IMR-90 (cell line): ENCODE measurements around the gene ABHD12. TPM values are rescaled to one million over a fixed set of nuclear protein-coding genes. Genes with fewer than 3 reads are reported as not detected.

Experiments
- ATAC-seq: fragments of 200-7000 bp; cut with Tn5 transposase; 2 replicates; pipeline ENCODE4 v1.9.1; 2020; ENCODE audit warnings: low read depth, mild to moderate bottlenecking, moderate library complexity
- BruUV-seq: library from RNA; stranded (reverse); fragments of 400-500 nt; replicated peaks from 2 replicates; lab custom pipeline; 2021; lab: Mats Ljungman, UMichigan
- CTCF ChIA-PET: fragments of 300-600 bp; formaldehyde crosslinking; extraction: SDS; loops from one replicate; lab custom pipeline; 2021; ENCODE audit warnings: antibody characterized with exemption; lab: Yijun Ruan, JAX
- POLR2A ChIA-PET: fragments of 300-600 bp; sonication (Branson Sonifier 250); formaldehyde crosslinking; loops from one replicate; lab custom pipeline; 2022; ENCODE audit warnings: antibody characterized with exemption; ENCODE audit not compliant: unreplicated experiment; lab: Charles Lee
- DNase-seq: peaks from one replicate; pipeline ENCODE4 v3.0.0; 2013
- H2AFZ ChIP-seq: replicated peaks from 2 replicates; pipeline ENCODE3; 2013; ENCODE audit warnings: low read length, mild to moderate bottlenecking; ENCODE audit not compliant: poor library complexity
- H2AK5ac ChIP-seq: 2 replicates; pipeline ENCODE4 v1.6.1; 2013; ENCODE audit warnings: low read depth, low read length, inconsistent platforms
- H2AK9ac ChIP-seq: replicated peaks from 2 replicates; pipeline ENCODE3; 2013; ENCODE audit warnings: mild to moderate bottlenecking, low read depth, low read length, moderate library complexity; ENCODE audit not compliant: poor library complexity
- H2BK120ac ChIP-seq: 2 replicates; pipeline ENCODE4 v1.6.1; 2013; ENCODE audit warnings: low read depth, low read length, inconsistent platforms
- H2BK15ac ChIP-seq: 3 replicates; pipeline ENCODE4 v1.6.1; 2013; ENCODE audit warnings: low read depth, low read length, inconsistent platforms
- H2BK20ac ChIP-seq: 2 replicates; pipeline ENCODE4 v1.6.1; 2013; ENCODE audit warnings: low read depth, mild to moderate bottlenecking, inconsistent platforms, low read length, moderate library complexity
- H2BK5ac ChIP-seq: 2 replicates; pipeline ENCODE4 v1.6.1; 2013; ENCODE audit warnings: mild to moderate bottlenecking, low read depth, low read length, inconsistent platforms; ENCODE audit not compliant: poor library complexity, severe bottlenecking
- H3K14ac ChIP-seq: replicated peaks from 2 replicates; pipeline ENCODE4 v1.6.1; 2013; ENCODE audit warnings: low read depth, low read length, inconsistent platforms
- H3K18ac ChIP-seq: 2 replicates; pipeline ENCODE4 v1.6.1; 2013; ENCODE audit warnings: low read depth, low read length, control low read depth
- H3K23ac ChIP-seq: 2 replicates; pipeline ENCODE4 v1.6.1; 2013; ENCODE audit warnings: low read depth, low read length, inconsistent platforms
- H3K27ac ChIP-seq: 2 replicates; pipeline ENCODE4 v1.5.1; 2013; ENCODE audit warnings: mild to moderate bottlenecking, control low read depth, low read length; ENCODE audit not compliant: insufficient read depth
- H3K27me3 ChIP-seq: 2 replicates; pipeline ENCODE4 v1.6.1; 2013; ENCODE audit warnings: low read length; ENCODE audit not compliant: control insufficient read depth, insufficient read depth
- H3K36me3 ChIP-seq: 2 replicates; pipeline ENCODE4 v1.6.1; 2013; ENCODE audit warnings: low read length, mixed read lengths; ENCODE audit not compliant: control insufficient read depth, insufficient read depth
- H3K4ac ChIP-seq: 2 replicates; pipeline ENCODE4 v1.6.1; 2013; ENCODE audit warnings: low read depth, low read length, inconsistent platforms
- H3K4me1 ChIP-seq: 2 replicates; pipeline ENCODE4 v1.6.1; 2013; ENCODE audit warnings: low read length, mixed read lengths; ENCODE audit not compliant: control insufficient read depth, insufficient read depth
- H3K4me2 ChIP-seq: 2 replicates; pipeline ENCODE4 v1.6.1; 2013; ENCODE audit warnings: low read depth, mild to moderate bottlenecking, control low read depth, low read length, moderate library complexity
- H3K4me3 ChIP-seq: 2 replicates; pipeline ENCODE4 v1.5.1; 2013; ENCODE audit warnings: low read depth, mild to moderate bottlenecking, control low read depth, low read length, moderate library complexity; ENCODE audit not compliant: insufficient read depth
- H3K56ac ChIP-seq: 2 replicates; pipeline ENCODE4 v1.6.1; 2013; ENCODE audit warnings: low read length, inconsistent platforms; ENCODE audit not compliant: insufficient read depth; ENCODE audit errors: extremely low read depth
- H3K79me1 ChIP-seq, 2 experiments: 2 replicates each; pipeline ENCODE4 v1.6.1; 2013; ENCODE audit warnings: low read length in 2 of 2, inconsistent platforms in 1 of 2, low read depth in 1 of 2
- H3K9ac ChIP-seq: 2 replicates; pipeline ENCODE4 v1.6.1; 2013; ENCODE audit warnings: low read depth, low read length, control low read depth
- H3K9me1 ChIP-seq: 2 replicates; pipeline ENCODE4 v1.6.1; 2013; ENCODE audit warnings: low read length, inconsistent platforms; ENCODE audit not compliant: insufficient read depth
- H3K9me3 ChIP-seq: 2 replicates; pipeline ENCODE4 v1.6.1; 2013; ENCODE audit warnings: low read length; ENCODE audit not compliant: control insufficient read depth, insufficient read depth
- H4K20me1 ChIP-seq: 2 replicates; pipeline ENCODE4 v1.6.1; 2013; ENCODE audit warnings: low read length, inconsistent platforms; ENCODE audit not compliant: insufficient read depth
- H4K5ac ChIP-seq: 2 replicates; pipeline ENCODE4 v1.6.1; 2013; ENCODE audit warnings: mild to moderate bottlenecking, low read depth, low read length, control low read depth
- H4K8ac ChIP-seq, 2 experiments: 2 replicates each; pipeline ENCODE4 v1.6.1; 2013; ENCODE audit warnings: low read depth in 2 of 2, low read length in 2 of 2, control low read depth in 1 of 2, inconsistent platforms in 1 of 2
- H4K91ac ChIP-seq: 2 replicates; pipeline ENCODE4 v1.6.1; 2013; ENCODE audit warnings: low read depth, low read length, inconsistent platforms; ENCODE audit not compliant: insufficient read depth
- BHLHE40 ChIP-seq: fragments of 150-350 bp; IDR thresholded peaks from 2 replicates; pipeline ENCODE4 v1.6.1; 2016; ENCODE audit warnings: mild to moderate bottlenecking, low read depth, low read length
- CEBPB ChIP-seq: IDR thresholded peaks from 2 replicates; pipeline ENCODE4 v1.6.1; 2012; ENCODE audit warnings: low read depth, low read length, improper control_type of control experiment
- CHD1 ChIP-seq: IDR thresholded peaks from 2 replicates; pipeline ENCODE4 v1.6.1; 2012; ENCODE audit warnings: low read depth, low read length, improper control_type of control experiment
- FOS ChIP-seq: fragments of 150-350 bp; IDR thresholded peaks from 2 replicates; pipeline ENCODE4 v1.6.1; 2016; ENCODE audit warnings: low read depth, low read length
- MAFK ChIP-seq: IDR thresholded peaks from 2 replicates; pipeline ENCODE4 v1.6.1; 2012; ENCODE audit warnings: low read depth, low read length, improper control_type of control experiment
- MAZ ChIP-seq: IDR thresholded peaks from 2 replicates; pipeline ENCODE4 v1.6.1; 2012; ENCODE audit warnings: low read depth, mild to moderate bottlenecking, low read length, improper control_type of control experiment, moderate library complexity, borderline replicate concordance
- MXI1 ChIP-seq: IDR thresholded peaks from 2 replicates; pipeline ENCODE4 v1.6.1; 2012; ENCODE audit warnings: low read depth, mild to moderate bottlenecking, low read length, moderate library complexity, borderline replicate concordance
- NFE2L2 ChIP-seq: fragments of 150-350 bp; IDR thresholded peaks from 2 replicates; pipeline ENCODE4 v1.6.1; 2016; ENCODE audit warnings: low read depth, mild to moderate bottlenecking, low read length
- POLR2A ChIP-seq: IDR thresholded peaks from 2 replicates; pipeline ENCODE4 v1.6.1; 2012; ENCODE audit warnings: mild to moderate bottlenecking, low read depth, low read length
- RAD21 ChIP-seq: IDR thresholded peaks from 2 replicates; pipeline ENCODE4 v1.6.1; 2012; ENCODE audit warnings: low read length, improper control_type of control experiment
- RCOR1 ChIP-seq: IDR thresholded peaks from 2 replicates; pipeline ENCODE4 v1.6.1; 2012; ENCODE audit warnings: mild to moderate bottlenecking, low read length, improper control_type of control experiment; ENCODE audit not compliant: insufficient replicate concordance
- RFX5 ChIP-seq: IDR thresholded peaks from 2 replicates; pipeline ENCODE4 v1.8.0; 2012; ENCODE audit warnings: low read depth, mild to moderate bottlenecking, low read length, moderate library complexity
- SMC3 ChIP-seq: fragments of 150-350 bp; IDR thresholded peaks from 2 replicates; pipeline ENCODE4 v1.6.1; 2016; ENCODE audit warnings: low read depth, mild to moderate bottlenecking, antibody characterized with exemption, low read length, moderate library complexity
- WGBS, 2 experiments: methylation state at CpG; one replicate each; pipeline versions ENCODE4 v1.1.5 to v1.1.7; 2013; ENCODE audit warnings: missing lambda C conversion rate in 2 of 2; ENCODE audit not compliant: insufficient read length in 1 of 2; ENCODE audit errors: extremely low coverage in 2 of 2; 5-methylcytosine and 5-hydroxymethylcytosine counted together
- dilution Hi-C: fragments of 300-500 bp; cut with HindIII; formaldehyde crosslinking; loops from one replicate; pipeline ENCODE4 v1.14.3; 2018; ENCODE audit warnings: low sequenced_read_pairs; ENCODE audit not compliant: unreplicated experiment
- in situ Hi-C: fragments of 300-500 bp; cut with MboI; formaldehyde crosslinking; loops from 3 replicates; pipeline ENCODE4 v1.14.3; 2019; ENCODE audit warnings: low sequenced_read_pairs, inconsistent platforms, mixed read lengths
- intact Hi-C: fragments of 100-400 bp; cut with micrococcal nuclease; formaldehyde crosslinking; loops from 2 replicates; pipeline ENCODE4 v1.10.0; 2022
- polyA plus RNA-seq, 3 experiments: library from polyadenylated mRNA; depleted of rRNA; stranded (reverse); fragments of >200 nt; gene quantifications; 2 replicates each; pipeline ENCODE4 v1.2.3, GENCODE V29; 2012; ENCODE audit warnings: low replicate concordance in 1 of 3
- total RNA-seq: library from RNA; depleted of rRNA; stranded (reverse); fragments of >200 nt; gene quantifications from 2 replicates; pipeline ENCODE4 v1.2.3, GENCODE V29; 2012
- TF ChIP-seq, protein P1 (sequence below): fragments of 150-350 bp; IDR thresholded peaks from 2 replicates; pipeline ENCODE4 v1.6.1; 2017; ENCODE audit warnings: mild to moderate bottlenecking, antibody characterized with exemption, low read length, low read depth
- TF ChIP-seq, protein P2 (sequence below): fragments of 150-350 bp; IDR thresholded peaks from 2 replicates; pipeline ENCODE4 v1.6.1; 2016; ENCODE audit warnings: low read depth, mild to moderate bottlenecking, low read length, moderate library complexity, borderline replicate concordance
- TF ChIP-seq, protein P3 (sequence below): conservative IDR thresholded peaks from 2 replicates; pipeline ENCODE4 v1.5.1; 2012; ENCODE audit warnings: mild to moderate bottlenecking, low read depth, low read length, improper control_type of control experiment

ABHD12 gene
- total and polyA plus RNA-seq, 2 of the 4 experiments (the other 2 are of a cell fraction): 80.7 to 108 TPM

DNA sequence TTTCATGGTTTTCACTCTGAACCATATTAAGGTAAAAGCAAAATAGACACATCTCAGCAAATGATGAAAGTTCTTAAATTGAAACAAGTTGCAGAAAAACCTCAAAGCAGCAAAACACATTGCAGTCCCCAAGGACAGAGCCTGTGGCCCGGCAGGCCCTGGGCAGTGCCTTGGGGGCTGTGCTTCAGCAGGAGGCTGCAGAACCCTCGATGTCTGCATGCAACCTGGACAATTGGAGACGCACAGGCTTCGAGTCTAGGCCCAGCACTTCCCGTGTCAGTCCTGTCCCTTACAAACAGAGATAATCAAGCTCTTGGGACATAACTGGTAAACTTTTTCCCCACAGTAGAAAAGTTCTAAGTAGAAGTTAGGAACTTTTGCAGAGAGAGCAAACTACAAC lies 133.5 kb downstream of the ABHD12 start:
- ATAC-seq: no peak
- no peak overlapping the region for H3K4me2 ChIP-seq
- H4K91ac ChIP-seq: no peak overlapping the region
- no peak overlapping the region for H3K23ac ChIP-seq
- H3K4ac ChIP-seq: no peak overlapping the region
- H3K79me1 ChIP-seq: peaks cover 34 to 79% of the 10 kb centered on the region in 2 experiments
- no peak overlapping the region for H3K14ac ChIP-seq
- H4K5ac ChIP-seq: no peak overlapping the region
- H3K9ac ChIP-seq: no peak overlapping the region
- peaks cover 26% of the 10 kb centered on the region for H3K36me3 ChIP-seq
- ChIA-PET CTCF (no interaction called here), POLR2A (interaction anchor here (0.6 kb wide), 1 partner anchor 33 kb away, joined by 4 read pairs; no protein-coding TSS in a partner anchor)
- no peak overlapping the region for H3K18ac ChIP-seq
- H3K9me3 ChIP-seq: no peaks in the 10 kb centered on the region
- H2AFZ ChIP-seq: no peak overlapping the region
- H3K4me1 ChIP-seq: peaks cover 6% of the 10 kb centered on the region
- H3K4me3 ChIP-seq: no peak overlapping the region
- peaks cover 72% of the 10 kb centered on the region for H4K20me1 ChIP-seq
- dilution Hi-C loops: no loop called here
- no TSS peak for BruUV-seq
- no peak overlapping the region for H4K8ac ChIP-seq
- H2BK20ac ChIP-seq: no peak overlapping the region
- WGBS, 2 experiments: 57% methylated on average over 1 of the region's 5 CpGs; no CpG with 5 or more reads in 1 of the 2 experiments
- H3K9me1 ChIP-seq: peaks cover 29% of the 10 kb centered on the region
- H2BK120ac ChIP-seq: no peak overlapping the region
- DNase-seq: no peak
- no peak overlapping the region for H2BK15ac ChIP-seq
- H3K56ac ChIP-seq: no peak overlapping the region
- H3K27me3 ChIP-seq: no peaks in the 10 kb centered on the region
- in situ Hi-C loops: loop anchor here (10.0 to 25.0 kb wide), 5 partner anchors 62 to 1620 kb away; partner anchors contain the start of genes APMAP, CST3 and ENTPD6
- intact Hi-C loops: no loop called here
- no peak overlapping the region for H2AK9ac ChIP-seq
- no peak for TF ChIP-seq MAZ
- no peak for TF ChIP-seq BHLHE40
- TF ChIP-seq MAFK: no peak
- TF ChIP-seq RAD21: no peak
- TF ChIP-seq, protein P1, sequence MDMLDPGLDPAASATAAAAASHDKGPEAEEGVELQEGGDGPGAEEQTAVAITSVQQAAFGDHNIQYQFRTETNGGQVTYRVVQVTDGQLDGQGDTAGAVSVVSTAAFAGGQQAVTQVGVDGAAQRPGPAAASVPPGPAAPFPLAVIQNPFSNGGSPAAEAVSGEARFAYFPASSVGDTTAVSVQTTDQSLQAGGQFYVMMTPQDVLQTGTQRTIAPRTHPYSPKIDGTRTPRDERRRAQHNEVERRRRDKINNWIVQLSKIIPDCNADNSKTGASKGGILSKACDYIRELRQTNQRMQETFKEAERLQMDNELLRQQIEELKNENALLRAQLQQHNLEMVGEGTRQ: no peak
- TF ChIP-seq, protein P2, sequence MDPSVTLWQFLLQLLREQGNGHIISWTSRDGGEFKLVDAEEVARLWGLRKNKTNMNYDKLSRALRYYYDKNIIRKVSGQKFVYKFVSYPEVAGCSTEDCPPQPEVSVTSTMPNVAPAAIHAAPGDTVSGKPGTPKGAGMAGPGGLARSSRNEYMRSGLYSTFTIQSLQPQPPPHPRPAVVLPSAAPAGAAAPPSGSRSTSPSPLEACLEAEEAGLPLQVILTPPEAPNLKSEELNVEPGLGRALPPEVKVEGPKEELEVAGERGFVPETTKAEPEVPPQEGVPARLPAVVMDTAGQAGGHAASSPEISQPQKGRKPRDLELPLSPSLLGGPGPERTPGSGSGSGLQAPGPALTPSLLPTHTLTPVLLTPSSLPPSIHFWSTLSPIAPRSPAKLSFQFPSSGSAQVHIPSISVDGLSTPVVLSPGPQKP: no peak
- TF ChIP-seq CHD1: no peak
- no peak for TF ChIP-seq POLR2A
- no peak for TF ChIP-seq SMC3
- no peak for TF ChIP-seq RCOR1
- TF ChIP-seq NFE2L2: no peak
- no peak for TF ChIP-seq CEBPB
- no peak for TF ChIP-seq MXI1
- TF ChIP-seq, protein P3, sequence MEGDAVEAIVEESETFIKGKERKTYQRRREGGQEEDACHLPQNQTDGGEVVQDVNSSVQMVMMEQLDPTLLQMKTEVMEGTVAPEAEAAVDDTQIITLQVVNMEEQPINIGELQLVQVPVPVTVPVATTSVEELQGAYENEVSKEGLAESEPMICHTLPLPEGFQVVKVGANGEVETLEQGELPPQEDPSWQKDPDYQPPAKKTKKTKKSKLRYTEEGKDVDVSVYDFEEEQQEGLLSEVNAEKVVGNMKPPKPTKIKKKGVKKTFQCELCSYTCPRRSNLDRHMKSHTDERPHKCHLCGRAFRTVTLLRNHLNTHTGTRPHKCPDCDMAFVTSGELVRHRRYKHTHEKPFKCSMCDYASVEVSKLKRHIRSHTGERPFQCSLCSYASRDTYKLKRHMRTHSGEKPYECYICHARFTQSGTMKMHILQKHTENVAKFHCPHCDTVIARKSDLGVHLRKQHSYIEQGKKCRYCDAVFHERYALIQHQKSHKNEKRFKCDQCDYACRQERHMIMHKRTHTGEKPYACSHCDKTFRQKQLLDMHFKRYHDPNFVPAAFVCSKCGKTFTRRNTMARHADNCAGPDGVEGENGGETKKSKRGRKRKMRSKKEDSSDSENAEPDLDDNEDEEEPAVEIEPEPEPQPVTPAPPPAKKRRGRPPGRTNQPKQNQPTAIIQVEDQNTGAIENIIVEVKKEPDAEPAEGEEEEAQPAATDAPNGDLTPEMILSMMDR: no peak
- TF ChIP-seq RFX5: no peak
- no peak for TF ChIP-seq FOS
- no peak overlapping the region for H3K27ac ChIP-seq
- H2BK5ac ChIP-seq: no peak overlapping the region
- H2AK5ac ChIP-seq: no peak overlapping the region
